Left lung (tissue), 10 donors: ENCODE data around the gene LOXL3. TPM values are rescaled to one million over a fixed set of nuclear protein-coding genes. Genes with fewer than 3 reads are reported as not detected.

ENCODE experiments used
- ATAC-seq: fragments of 200-7000 bp; cut with Tn5 transposase; one replicate; pipeline ENCODE4 v1.9.1; 2020; ENCODE audit warnings: moderate library complexity
- DNase-seq, 4 donors: peaks; one replicate each; pipeline ENCODE4 v3.0.0-alpha.2; 2013 to 2020
- H3K27ac ChIP-seq, 2 donors: fragments of 200-600 bp; sonication (generic) in 1 of 2; one replicate each; pipeline versions ENCODE4 v1.5.0 to v1.8.0; 2020 to 2021
- H3K27me3 ChIP-seq, 2 donors: fragments of 200-600 bp; sonication (generic) in 1 of 2; one replicate each; pipeline versions ENCODE4 v1.5.0 to v1.8.0; 2020 to 2021
- H3K36me3 ChIP-seq, 2 donors: fragments of 200-600 bp; sonication (generic) in 1 of 2; one replicate each; pipeline versions ENCODE4 v1.5.0 to v1.8.0; 2020 to 2021
- H3K4me1 ChIP-seq, 2 donors: fragments of 200-600 bp; one replicate each; pipeline ENCODE4 v1.8.0; 2021
- H3K4me3 ChIP-seq, 2 donors: fragments of 200-600 bp; sonication (generic) in 1 of 2; one replicate each; pipeline versions ENCODE4 v1.5.0 to v1.8.0; 2020 to 2021; ENCODE audit warnings: mild to moderate bottlenecking in 1 of 2
- H3K9me3 ChIP-seq, 2 donors: fragments of 200-600 bp; sonication (generic) in 1 of 2; one replicate each; pipeline versions ENCODE4 v1.5.0 to v1.8.0; 2020 to 2021
- CTCF ChIP-seq, 2 donors: fragments of 200-600 bp; sonication (generic) in 1 of 2; IDR thresholded peaks; one replicate each; pipeline versions ENCODE4 v1.5.0 to v1.8.0; 2021; ENCODE audit warnings: antibody characterized with exemption in 2 of 2
- intact Hi-C, 2 donors: fragments of 100-400 bp; cut with DNase I; formaldehyde crosslinking; loops; one replicate each; pipeline versions ENCODE4 v1.11.2 to v1.14.2; 2022
- polyA plus RNA-seq, 6 donors: library from polyadenylated mRNA; unstranded; fragments of 120-200 nt; gene quantifications; one replicate each; pipeline ENCODE4 v1.2.1, GENCODE V29; 2013; ENCODE audit not compliant: insufficient read length in 6 of 6
- total RNA-seq, 2 donors: library from RNA; stranded (reverse); fragmentation: NEBNext Ultra II Directional; extraction: Animal tissue kit (Norgen Biotek cat#: 25700); gene quantifications; one replicate each; pipeline ENCODE4 v1.2.1, GENCODE V29; 2021
- donor health status: DM: no; HTN: yes; CAD: no.
- donor health status: DM: no; HTN: no; CAD: no.

The LOXL3 gene
- total and polyA plus RNA-seq, 8 donors: 8.4 to 12.2 (median 10.0) TPM

DNA sequence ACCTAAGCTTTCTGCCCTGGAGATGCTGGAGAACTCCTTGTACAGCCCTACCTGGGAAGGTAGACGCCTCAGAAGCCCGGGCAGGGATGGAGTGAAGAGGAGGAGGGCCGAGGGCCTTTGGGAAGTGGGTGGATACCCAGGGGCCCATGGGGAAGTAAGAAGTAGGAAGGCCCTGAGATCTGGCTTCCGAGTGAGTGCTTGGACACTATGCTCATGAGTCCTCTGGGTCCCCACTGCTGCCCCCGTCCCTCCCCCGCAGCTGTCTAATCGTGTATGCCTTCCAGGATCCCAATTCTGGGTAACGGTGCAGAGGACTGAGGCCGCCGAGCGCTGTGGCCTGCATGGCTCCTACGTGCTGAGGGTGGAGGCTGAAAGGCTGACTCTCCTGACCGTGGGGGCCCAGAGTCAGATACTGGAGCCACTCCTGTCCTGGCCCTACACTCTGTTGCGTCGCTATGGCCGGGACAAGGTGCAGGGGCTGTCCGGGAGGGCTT lies 1.9 kb upstream of the LOXL3 start:
- H3K4me1 ChIP-seq: peaks cover 13 to 47% of the 10 kb centered on the region in 2 donors
- peaks cover 0 to 7% of the 10 kb centered on the region in 2 donors for H3K27me3 ChIP-seq
- H3K36me3 ChIP-seq: peaks cover 0 to 11% of the 10 kb centered on the region in 2 donors
- H3K27ac ChIP-seq: peak overlapping the region; percentile 33 to 93
- intact Hi-C loops: no loop called here
- TF ChIP-seq CTCF (IDR thresholded peaks at IDR 0.05): no peak
- H3K9me3 ChIP-seq: no peaks in the 10 kb centered on the region
- no peak for ATAC-seq
- H3K4me3 ChIP-seq: peak overlapping the region; percentile 72 to 95
- peak in 2 of 4 donors; percentile 57 to 80 for DNase-seq

DNA sequence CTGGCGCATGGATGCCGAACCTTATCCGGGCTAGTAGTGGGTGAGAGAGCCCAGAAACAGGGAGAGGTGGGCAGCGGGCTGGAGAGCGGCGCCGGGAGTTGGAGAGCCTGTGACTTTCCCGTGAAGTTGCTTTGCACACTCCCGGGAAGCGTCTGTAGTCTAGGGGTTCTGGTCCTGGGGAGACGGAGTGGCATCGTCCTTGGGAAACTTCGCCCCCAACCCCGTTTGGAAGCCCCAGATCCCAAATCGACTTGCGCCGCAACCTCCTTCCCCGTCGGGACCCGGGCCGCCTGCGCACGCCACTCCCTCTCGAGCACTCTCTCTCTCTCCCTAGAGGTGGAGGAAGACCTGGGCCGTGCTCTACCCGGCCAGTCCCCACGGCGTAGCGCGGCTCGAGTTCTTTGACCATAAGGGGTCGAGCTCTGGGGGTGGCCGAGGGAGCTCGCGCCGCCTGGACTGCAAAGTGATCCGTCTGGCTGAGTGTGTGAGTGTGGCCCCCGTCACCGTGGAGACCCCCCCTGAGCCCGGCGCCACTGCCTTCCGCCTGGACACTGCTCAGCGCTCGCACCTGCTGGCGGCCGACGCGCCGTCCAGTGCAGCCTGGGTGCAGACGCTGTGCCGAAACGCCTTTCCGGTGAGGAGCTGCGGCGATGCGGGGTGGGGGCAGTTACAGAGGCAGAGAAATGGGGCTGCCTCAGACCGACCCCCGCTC lies 1.2 kb upstream of the LOXL3 start:
- intact Hi-C loops: no loop called here
- peak; percentile 74 for ATAC-seq
- peak in 3 of 4 donors; percentile 34 to 93 (median 72) for DNase-seq
- peaks cover 0 to 11% of the 10 kb centered on the region in 2 donors for H3K36me3 ChIP-seq
- no peak for TF ChIP-seq CTCF (IDR thresholded peaks at IDR 0.05)
- H3K4me3 ChIP-seq: peak overlapping the region; percentile 72 to 95
- peaks cover 13 to 51% of the 10 kb centered on the region in 2 donors for H3K4me1 ChIP-seq
- no peaks in the 10 kb centered on the region for H3K9me3 ChIP-seq
- peaks cover 0 to 1% of the 10 kb centered on the region in 2 donors for H3K27me3 ChIP-seq
- peak overlapping the region; percentile 84 to 93 for H3K27ac ChIP-seq

- DNase-seq (peak in 2 of 4 donors; percentile 37 to 58), ATAC-seq (peak; percentile 0)
- Histone ChIP-seq H3K4me1 (peaks cover 13 to 58% of the 10 kb centered on the region in 2 donors), H3K4me3 (peak overlapping the region; percentile 72 to 95), H3K36me3 (peaks cover 0 to 11% of the 10 kb centered on the region in 2 donors), H3K9me3 (no peaks in the 10 kb centered on the region), H3K27me3 (no peaks in the 10 kb centered on the region), H3K27ac (peak overlapping the region in 1 of 2 donors; percentile 84)
- TF ChIP-seq CTCF (IDR thresholded peaks at IDR 0.05): no peak
- intact Hi-C loops: no loop called here
Observed at GRCh38 chr2:74552914-74553811, 579 bp downstream of the LOXL3 start.

- intact Hi-C loops: no loop called here
- Histone ChIP-seq H3K27me3 (no peaks in the 10 kb centered on the region), H3K4me1 (peaks cover 13 to 57% of the 10 kb centered on the region in 2 donors), H3K4me3 (no peak overlapping the region), H3K27ac (no peak overlapping the region), H3K36me3 (peaks cover 0 to 11% of the 10 kb centered on the region in 2 donors), H3K9me3 (no peaks in the 10 kb centered on the region)
- no peak for TF ChIP-seq CTCF (IDR thresholded peaks at IDR 0.05)
- DNase-seq: no peak
- ATAC-seq: no peak
Observed at GRCh38 chr2:74551942-74552913, 1.5 kb downstream of the LOXL3 start.
